Neural cell (in vitro differentiated cells): ENCODE data around the gene HS6ST1. TPM values are rescaled to one million over a fixed set of nuclear protein-coding genes. Genes with fewer than 3 reads are reported as not detected.

Source experiments
- H2AFZ ChIP-seq: fragments of 200-600, 300-800 bp; sonication (generic), shearing (Covaris generic); 2 replicates; pipeline ENCODE4 v1.6.0; 2014; ENCODE audit warnings: low read depth, mild to moderate bottlenecking, antibody characterized with exemption, low read length, moderate library complexity
- H3F3A ChIP-seq: fragments of 200-600 bp; shearing (Covaris generic); 2 replicates; pipeline ENCODE4 v1.6.1; 2016; ENCODE audit warnings: mild to moderate bottlenecking, moderate library complexity, mixed read lengths, antibody characterized with exemption, low read length; ENCODE audit not compliant: insufficient read depth, poor library complexity, severe bottlenecking
- H3K27ac ChIP-seq: fragments of 200-600, 300-800 bp; sonication (generic), shearing (Covaris generic); 2 replicates; pipeline ENCODE4 v1.5.1; 2014; ENCODE audit warnings: mild to moderate bottlenecking, low read length, moderate library complexity
- H3K27me3 ChIP-seq: fragments of 300-800, 200-600 bp; sonication (generic), shearing (Covaris generic); 2 replicates; pipeline ENCODE4 v1.6.0; 2014; ENCODE audit warnings: mild to moderate bottlenecking, low read depth, low read length, moderate library complexity; ENCODE audit not compliant: insufficient read depth
- H3K36me3 ChIP-seq: fragments of 300-800, 200-600 bp; sonication (generic), shearing (Covaris generic); 2 replicates; pipeline ENCODE4 v1.5.1; 2014; ENCODE audit warnings: mild to moderate bottlenecking, antibody characterized with exemption, low read length, moderate library complexity; ENCODE audit not compliant: insufficient read depth
- H3K4me2 ChIP-seq: fragments of 300-800, 200-600 bp; sonication (generic), shearing (Covaris generic); 2 replicates; pipeline ENCODE4 v1.6.0; 2014; ENCODE audit warnings: mild to moderate bottlenecking, low read length
- H3K4me3 ChIP-seq: fragments of 300-800, 200-600 bp; sonication (generic), shearing (Covaris generic); 2 replicates; pipeline ENCODE4 v1.5.1; 2014; ENCODE audit warnings: mild to moderate bottlenecking, low read length, moderate library complexity
- H3K79me2 ChIP-seq: fragments of 200-600 bp; shearing (Covaris generic); replicated peaks from 2 replicates; pipeline ENCODE4 v1.6.0; 2014; ENCODE audit warnings: mild to moderate bottlenecking, low read length, moderate library complexity; ENCODE audit not compliant: insufficient read depth
- H3K9ac ChIP-seq: fragments of 300-800, 200-600 bp; sonication (generic), shearing (Covaris generic); 2 replicates; pipeline ENCODE4 v1.6.1; 2016; ENCODE audit warnings: mild to moderate bottlenecking, low read length, mixed read lengths
- H3K9me2 ChIP-seq: fragments of 200-600 bp; shearing (Covaris generic); 2 replicates; pipeline ENCODE4 v1.6.1; 2016; ENCODE audit warnings: mild to moderate bottlenecking, low read length, mixed read lengths; ENCODE audit not compliant: insufficient read depth
- H3K9me3 ChIP-seq: fragments of 200-600, 300-800 bp; sonication (generic), shearing (Covaris generic); 2 replicates; pipeline ENCODE4 v1.6.1; 2016; ENCODE audit warnings: mild to moderate bottlenecking, mixed run types, low read length, moderate library complexity, mixed read lengths
- H4K20me1 ChIP-seq: fragments of 200-600 bp; shearing (Covaris generic); 2 replicates; pipeline ENCODE4 v1.6.1; 2016; ENCODE audit warnings: mild to moderate bottlenecking, mixed run types; ENCODE audit not compliant: insufficient read depth
- EP300 ChIP-seq: fragments of 450-650 bp; conservative IDR thresholded peaks from 2 replicates; pipeline ENCODE4 v1.6.1; 2014; ENCODE audit warnings: antibody characterized with exemption, mild to moderate bottlenecking, moderate library complexity; ENCODE audit not compliant: poor library complexity, severe bottlenecking
- EZH2 ChIP-seq: fragments of 200-600, 300-800 bp; shearing (Covaris generic), sonication (generic); IDR thresholded peaks from 2 replicates; pipeline ENCODE4 v1.6.1; 2014; ENCODE audit warnings: antibody characterized with exemption, low read length, borderline replicate concordance, mild to moderate bottlenecking; ENCODE audit not compliant: insufficient read depth, poor library complexity, severe bottlenecking
- MXI1 ChIP-seq: fragments of 450-650 bp; conservative IDR thresholded peaks from 2 replicates; pipeline ENCODE4 v1.6.1; 2014; ENCODE audit warnings: antibody characterized with exemption, mild to moderate bottlenecking; ENCODE audit not compliant: poor library complexity, severe bottlenecking
- POLR2AphosphoS5 ChIP-seq: IDR thresholded peaks from 2 replicates; pipeline ENCODE4 v1.6.1; 2012
- RAD21 ChIP-seq: fragments of 450-650 bp; conservative IDR thresholded peaks from 2 replicates; pipeline ENCODE4 v1.6.1; 2014; ENCODE audit warnings: antibody characterized with exemption, mild to moderate bottlenecking, moderate library complexity
- REST ChIP-seq: IDR thresholded peaks from 2 replicates; pipeline ENCODE4 v1.6.1; 2012; ENCODE audit warnings: borderline replicate concordance
- SMC3 ChIP-seq: fragments of 450-650 bp; conservative IDR thresholded peaks from 2 replicates; pipeline ENCODE4 v1.6.1; 2014; ENCODE audit warnings: antibody characterized with exemption, mild to moderate bottlenecking, moderate library complexity; ENCODE audit not compliant: poor library complexity
- TAF1 ChIP-seq: IDR thresholded peaks from 2 replicates; pipeline ENCODE4 v1.6.1; 2012; ENCODE audit warnings: low read depth
- polyA plus RNA-seq: library from polyadenylated mRNA; depleted of rRNA; stranded (reverse); fragments of >200 nt; gene quantifications from 2 replicates; pipeline ENCODE4 v1.2.3, GENCODE V29; 2014
- TF ChIP-seq, protein P1 (sequence below): fragments of 450-650 bp; IDR thresholded peaks from 2 replicates; pipeline ENCODE4 v1.5.1; 2014; ENCODE audit warnings: antibody characterized with exemption, mild to moderate bottlenecking, moderate library complexity; ENCODE audit not compliant: poor library complexity, severe bottlenecking

Gene HS6ST1
- polyA plus RNA-seq, 1 donor from 2014 or later, result 44.1 TPM

GRCh38 chr2:128288781-128289180 lies 29.9 kb downstream of the HS6ST1 start:
- no peak overlapping the region for H3K9ac ChIP-seq
- peaks cover 18% of the 10 kb centered on the region for H3K79me2 ChIP-seq
- TF ChIP-seq EZH2 (no peak), REST (no peak), RAD21 (no peak), MXI1 (no peak), EP300 (no peak)
- TF ChIP-seq, protein P1, sequence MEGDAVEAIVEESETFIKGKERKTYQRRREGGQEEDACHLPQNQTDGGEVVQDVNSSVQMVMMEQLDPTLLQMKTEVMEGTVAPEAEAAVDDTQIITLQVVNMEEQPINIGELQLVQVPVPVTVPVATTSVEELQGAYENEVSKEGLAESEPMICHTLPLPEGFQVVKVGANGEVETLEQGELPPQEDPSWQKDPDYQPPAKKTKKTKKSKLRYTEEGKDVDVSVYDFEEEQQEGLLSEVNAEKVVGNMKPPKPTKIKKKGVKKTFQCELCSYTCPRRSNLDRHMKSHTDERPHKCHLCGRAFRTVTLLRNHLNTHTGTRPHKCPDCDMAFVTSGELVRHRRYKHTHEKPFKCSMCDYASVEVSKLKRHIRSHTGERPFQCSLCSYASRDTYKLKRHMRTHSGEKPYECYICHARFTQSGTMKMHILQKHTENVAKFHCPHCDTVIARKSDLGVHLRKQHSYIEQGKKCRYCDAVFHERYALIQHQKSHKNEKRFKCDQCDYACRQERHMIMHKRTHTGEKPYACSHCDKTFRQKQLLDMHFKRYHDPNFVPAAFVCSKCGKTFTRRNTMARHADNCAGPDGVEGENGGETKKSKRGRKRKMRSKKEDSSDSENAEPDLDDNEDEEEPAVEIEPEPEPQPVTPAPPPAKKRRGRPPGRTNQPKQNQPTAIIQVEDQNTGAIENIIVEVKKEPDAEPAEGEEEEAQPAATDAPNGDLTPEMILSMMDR, result no peak
- no peaks in the 10 kb centered on the region for H3K9me3 ChIP-seq
- no peaks in the 10 kb centered on the region for H3F3A ChIP-seq
- H3K4me2 ChIP-seq, result no peak overlapping the region
- H3K36me3 ChIP-seq, result no peaks in the 10 kb centered on the region
- H4K20me1 ChIP-seq, result no peaks in the 10 kb centered on the region
- H3K27me3 ChIP-seq, result no peaks in the 10 kb centered on the region
- no peak overlapping the region for H3K4me3 ChIP-seq
- H2AFZ ChIP-seq, result no peak overlapping the region
- H3K27ac ChIP-seq, result no peak overlapping the region
- H3K9me2 ChIP-seq, result no peaks in the 10 kb centered on the region

DNA sequence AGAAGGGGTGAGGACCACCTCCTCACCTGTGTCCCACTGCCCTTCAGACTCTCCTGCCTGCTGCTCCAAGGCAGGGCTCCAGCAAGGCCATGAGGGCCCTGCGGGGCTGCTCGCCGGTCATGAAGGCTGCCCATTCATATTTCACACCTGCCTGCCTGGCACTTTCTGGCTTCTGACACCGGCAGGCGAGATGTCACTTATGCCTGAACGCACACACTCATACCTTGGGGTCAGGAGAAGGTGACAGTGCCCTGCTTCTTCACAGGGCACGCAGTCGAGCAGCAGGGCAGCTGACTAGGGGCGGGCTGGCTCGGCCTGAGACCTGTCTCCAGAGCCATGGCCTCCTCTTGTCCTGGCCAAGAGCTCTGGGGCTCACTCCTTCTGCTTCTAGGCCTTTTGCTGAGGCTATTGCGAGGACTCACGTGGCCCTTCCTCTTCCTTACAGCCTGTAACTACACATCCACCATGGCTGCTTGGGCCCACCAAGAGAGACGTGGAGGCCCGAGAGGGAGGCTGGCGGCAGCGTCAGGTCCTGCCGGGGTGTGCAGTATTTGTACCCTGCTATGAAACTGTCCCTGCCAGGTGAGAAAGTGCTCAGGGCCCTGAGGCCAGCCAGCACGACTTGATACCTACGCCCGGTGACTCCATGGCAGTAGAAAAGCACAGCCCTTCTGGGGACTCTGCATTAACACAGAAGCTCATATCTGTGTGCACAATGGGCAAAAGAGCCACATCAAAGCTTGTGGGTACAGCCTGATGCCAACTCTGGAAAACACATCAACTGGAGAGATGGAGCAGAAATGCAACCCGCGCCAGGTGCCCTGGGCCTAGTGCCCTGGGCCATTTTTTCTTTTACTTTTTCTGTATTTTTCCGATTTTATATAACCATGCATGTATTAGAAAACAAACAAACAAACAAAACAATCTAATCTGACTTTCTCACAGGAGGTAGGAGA lies 30.6 kb downstream of the HS6ST1 start:
- no peaks in the 10 kb centered on the region for H3K36me3 ChIP-seq
- TF ChIP-seq RAD21 (no peak), MXI1 (no peak), SMC3 (no peak), POLR2AphosphoS5 (no peak), EZH2 (no peak), TAF1 (no peak), REST (no peak), EP300 (no peak)
- TF ChIP-seq, protein P1, result no peak
- H3K4me3 ChIP-seq, result no peak overlapping the region
- H3K9me2 ChIP-seq, result no peaks in the 10 kb centered on the region
- no peaks in the 10 kb centered on the region for H4K20me1 ChIP-seq
- H2AFZ ChIP-seq, result no peak overlapping the region
- H3K27ac ChIP-seq, result no peak overlapping the region
- no peak overlapping the region for H3K4me2 ChIP-seq
- no peaks in the 10 kb centered on the region for H3K27me3 ChIP-seq
- H3K9me3 ChIP-seq, result no peaks in the 10 kb centered on the region
- peaks cover 11% of the 10 kb centered on the region for H3K79me2 ChIP-seq
- no peaks in the 10 kb centered on the region for H3F3A ChIP-seq
- H3K9ac ChIP-seq, result no peak overlapping the region
